H9 (cell line): ENCODE data around the gene PHLDA2. TPM values are rescaled to one million over a fixed set of nuclear protein-coding genes. Genes with fewer than 3 reads are reported as not detected.

ENCODE experiments used
- DNase-seq: peaks from one replicate; pipeline ENCODE4 v3.0.0-alpha.2; 2017
- H2AFZ ChIP-seq: one replicate; pipeline ENCODE4 v1.6.1; 2013; ENCODE audit warnings: mild to moderate bottlenecking, low read length, control low read depth, moderate library complexity
- H2AK5ac ChIP-seq: 2 replicates; pipeline ENCODE4 v1.6.1; 2013; ENCODE audit warnings: low read length, control low read depth, mixed read lengths; ENCODE audit not compliant: insufficient read length
- H2BK120ac ChIP-seq: one replicate; pipeline ENCODE4 v1.6.1; 2013; ENCODE audit warnings: low read depth, mild to moderate bottlenecking, low read length, control low read depth, inconsistent platforms; ENCODE audit not compliant: poor library complexity, severe bottlenecking
- H2BK12ac ChIP-seq: 2 replicates; pipeline ENCODE4 v1.6.1; 2013; ENCODE audit warnings: low read length, control low read depth, mixed read lengths, low read depth; ENCODE audit not compliant: insufficient read length
- H2BK15ac ChIP-seq: 2 replicates; pipeline ENCODE4 v1.6.1; 2013; ENCODE audit warnings: low read depth, low read length, control low read depth
- H2BK20ac ChIP-seq: one replicate; pipeline ENCODE4 v1.6.1; 2013; ENCODE audit warnings: low read depth, mild to moderate bottlenecking, low read length, control low read depth, inconsistent platforms; ENCODE audit not compliant: poor library complexity, severe bottlenecking
- H2BK5ac ChIP-seq: 2 replicates; pipeline ENCODE4 v1.6.1; 2013; ENCODE audit warnings: low read length, control low read depth, mixed read lengths; ENCODE audit not compliant: insufficient read length
- H3K14ac ChIP-seq: 2 replicates; pipeline ENCODE4 v1.6.1; 2013; ENCODE audit warnings: low read length, control low read depth; ENCODE audit not compliant: insufficient read depth
- H3K18ac ChIP-seq: 2 replicates; pipeline ENCODE4 v1.6.1; 2013; ENCODE audit warnings: low read depth, mild to moderate bottlenecking, mixed read lengths, low read length, control low read depth; ENCODE audit not compliant: insufficient read length
- H3K23ac ChIP-seq: 2 replicates; pipeline ENCODE4 v1.6.1; 2013; ENCODE audit warnings: low read length, control low read depth, mixed read lengths, low read depth; ENCODE audit not compliant: insufficient read length
- H3K23me2 ChIP-seq: 2 replicates; pipeline ENCODE4 v1.6.1; 2013; ENCODE audit warnings: low read depth, mild to moderate bottlenecking, mixed read lengths, low read length, control low read depth; ENCODE audit not compliant: insufficient read length, poor library complexity, severe bottlenecking
- H3K27ac ChIP-seq: 2 replicates; pipeline ENCODE4 v1.5.1; 2013; ENCODE audit warnings: low read length, control low read depth, mixed read lengths, low read depth; ENCODE audit not compliant: insufficient read length
- H3K27me3 ChIP-seq: 2 replicates; pipeline ENCODE4 v1.6.1; 2013; ENCODE audit warnings: low read length, control low read depth, inconsistent platforms; ENCODE audit not compliant: insufficient read depth
- H3K4ac ChIP-seq: 2 replicates; pipeline ENCODE4 v1.6.1; 2013; ENCODE audit warnings: low read depth, mild to moderate bottlenecking, control low read depth, inconsistent platforms, low read length, moderate library complexity
- H3K4me1 ChIP-seq: 2 replicates; pipeline ENCODE4 v1.6.1; 2013; ENCODE audit warnings: low read length, control low read depth, inconsistent platforms; ENCODE audit not compliant: insufficient read depth
- H3K4me2 ChIP-seq: 2 replicates; pipeline ENCODE4 v1.6.1; 2013; ENCODE audit warnings: low read length, control low read depth, mixed read lengths; ENCODE audit not compliant: insufficient read length, insufficient read depth
- H3K56ac ChIP-seq: 2 replicates; pipeline ENCODE4 v1.6.1; 2013; ENCODE audit warnings: low read depth, mild to moderate bottlenecking, mixed read lengths, low read length, control low read depth; ENCODE audit not compliant: insufficient read length
- H3K79me1 ChIP-seq: 2 replicates; pipeline ENCODE4 v1.6.1; 2013; ENCODE audit warnings: low read depth, mild to moderate bottlenecking, moderate library complexity, low read length, control low read depth, inconsistent platforms; ENCODE audit not compliant: insufficient read depth, poor library complexity, severe bottlenecking
- H3K79me2 ChIP-seq: 2 replicates; pipeline ENCODE4 v1.6.1; 2013; ENCODE audit warnings: low read length, control low read depth, inconsistent platforms; ENCODE audit not compliant: insufficient read depth
- H3K9ac ChIP-seq: 2 replicates; pipeline ENCODE4 v1.6.1; 2013; ENCODE audit warnings: low read length, control low read depth, mixed read lengths; ENCODE audit not compliant: insufficient read length; ENCODE audit errors: extremely low read depth
- H3K9me3 ChIP-seq: one replicate; pipeline ENCODE4 v1.6.1; 2013; ENCODE audit warnings: low read depth, low read length, inconsistent platforms; ENCODE audit not compliant: control insufficient read depth
- H3T11ph ChIP-seq: one replicate; pipeline ENCODE4 v1.6.1; 2013; ENCODE audit warnings: mild to moderate bottlenecking, low read length, control low read depth, inconsistent platforms
- H4K20me1 ChIP-seq: one replicate; pipeline ENCODE4 v1.6.1; 2013; ENCODE audit not compliant: control insufficient read depth, insufficient read length, insufficient read depth
- H4K5ac ChIP-seq: 2 replicates; pipeline ENCODE4 v1.6.1; 2013; ENCODE audit warnings: low read depth, mild to moderate bottlenecking, mixed read lengths, low read length, control low read depth; ENCODE audit not compliant: insufficient read length
- H4K8ac ChIP-seq: replicated peaks from 2 replicates; pipeline ENCODE4 v1.6.1; 2013; ENCODE audit warnings: low read length, control low read depth, mixed read lengths, low read depth; ENCODE audit not compliant: insufficient read length
- H4K91ac ChIP-seq: 2 replicates; pipeline ENCODE4 v1.6.1; 2013; ENCODE audit warnings: low read depth, mild to moderate bottlenecking, moderate library complexity, mixed read lengths, low read length, control low read depth; ENCODE audit not compliant: insufficient read length
- H3K27ac Mint-ChIP-seq, 3 experiments: 2 replicates in 2 of 3; 3 replicates in 1 of 3; pipeline ENCODE4 v1.8.0; 2020 to 2021; ENCODE audit warnings: mixed read lengths in 3 of 3, mild to moderate bottlenecking in 1 of 3, moderate library complexity in 1 of 3
- H3K27me3 Mint-ChIP-seq: 2 replicates; pipeline ENCODE4 v1.8.0; 2021; ENCODE audit warnings: low read depth, mild to moderate bottlenecking, moderate library complexity, mixed read lengths
- H3K36me3 Mint-ChIP-seq, 3 experiments: 2 replicates in 2 of 3; 3 replicates in 1 of 3; pipeline ENCODE4 v1.8.0; 2020 to 2021; ENCODE audit warnings: low read depth in 3 of 3, mixed read lengths in 3 of 3; ENCODE audit not compliant: insufficient read depth in 1 of 3
- H3K4me1 Mint-ChIP-seq, 2 experiments: 2 replicates each; pipeline ENCODE4 v1.8.0; 2020; ENCODE audit warnings: mixed read lengths in 2 of 2
- H3K4me3 Mint-ChIP-seq, 2 experiments: 2 replicates in 1 of 2; 3 replicates in 1 of 2; pipeline ENCODE4 v1.8.0; 2020 to 2021; ENCODE audit warnings: mild to moderate bottlenecking in 2 of 2, mixed read lengths in 2 of 2, moderate library complexity in 1 of 2
- H3K9me3 Mint-ChIP-seq, 2 experiments: 2 replicates in 1 of 2; 3 replicates in 1 of 2; pipeline ENCODE4 v1.8.0; 2020; ENCODE audit warnings: mild to moderate bottlenecking in 2 of 2, mixed read lengths in 2 of 2, moderate library complexity in 1 of 2
- WGBS: extraction: QIAGEN DNeasy Blood & Tissue Kit; methylation state at CpG from one replicate; pipeline ENCODE4 v1.1.7; 2013; ENCODE audit warnings: missing lambda C conversion rate, low lambda C conversion rate, mixed read lengths; ENCODE audit not compliant: insufficient read length; ENCODE audit errors: extremely low coverage; 5-methylcytosine and 5-hydroxymethylcytosine counted together
- total RNA-seq: library from RNA; stranded (reverse); gene quantifications from 2 replicates; pipeline ENCODE4 v1.2.1, GENCODE V29; 2021
- TF ChIP-seq, protein P1 (sequence below): fragments of 200-600 bp; sonication (generic); conservative IDR thresholded peaks from 3 replicates; pipeline ENCODE4 v1.8.0; 2021; ENCODE audit warnings: antibody characterized with exemption, mild to moderate bottlenecking

Gene PHLDA2
- total RNA-seq, 1 experiment from 2014 or later: 42.8 TPM

DNA sequence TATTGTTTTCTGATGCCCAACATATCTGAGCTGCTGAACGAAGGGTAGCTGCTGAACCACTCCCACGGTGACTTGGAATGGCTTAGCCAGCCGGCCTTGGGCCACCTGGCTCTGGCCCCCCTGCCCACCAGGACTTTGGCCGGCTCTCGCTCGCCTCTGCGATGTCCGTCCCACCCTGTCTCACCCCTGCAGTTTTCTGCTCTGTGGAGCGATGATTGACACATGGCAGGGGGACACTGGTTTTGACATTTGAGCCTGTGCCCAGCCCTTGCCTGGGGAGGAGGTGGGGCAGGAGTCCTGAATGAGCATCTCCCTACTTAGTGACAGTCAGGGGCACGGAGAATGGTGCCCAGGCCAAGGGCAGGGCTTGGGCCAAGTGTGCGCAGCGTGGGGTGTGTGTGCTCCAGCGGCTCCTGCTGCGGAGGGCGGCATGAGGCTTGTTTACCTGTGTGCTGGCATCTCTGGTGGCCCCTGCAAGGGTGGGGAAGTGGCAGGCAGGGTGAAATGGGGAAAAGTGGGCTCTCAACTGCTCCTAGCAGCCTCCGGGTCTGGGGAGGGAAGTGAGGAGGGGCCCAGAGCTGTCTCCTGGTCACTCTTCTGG, 27.9 kb downstream of the PHLDA2 start:
- Histone ChIP-seq H3K79me1 (no peaks in the 10 kb centered on the region), H4K5ac (no peak overlapping the region), H3K79me2 (no peaks in the 10 kb centered on the region), H3K18ac (no peak overlapping the region), H3K4me2 (peak overlapping the region; percentile 68), H2AK5ac (no peak overlapping the region), H3K27ac (no peak overlapping the region), H4K8ac (no peak overlapping the region), H2BK15ac (no peak overlapping the region), H2BK5ac (no peak overlapping the region), H3K14ac (no peak overlapping the region; the same call in 1 of the 2 replicates), H3K23ac (no peak overlapping the region), H3K4ac (no peak overlapping the region), H2BK120ac (no peak overlapping the region), H3K56ac (no peak overlapping the region), H3K9me3 (no peaks in the 10 kb centered on the region), H2BK20ac (no peak overlapping the region), H4K91ac (no peak overlapping the region), H3K9ac (no peak overlapping the region), H3K23me2 (peaks cover 8% of the 10 kb centered on the region), H4K20me1 (peaks cover 3% of the 10 kb centered on the region), H2BK12ac (no peak overlapping the region), H2AFZ (no peak overlapping the region), H3K4me1 (no peaks in the 10 kb centered on the region; the same call in 1 of the 2 replicates), H3K27me3 (no peaks in the 10 kb centered on the region; the same call in 1 of the 2 replicates), H3T11ph (no peak overlapping the region)
- DNase-seq: no peak
- Mint-ChIP-seq H3K27ac (no peak overlapping the region), H3K27me3 (peaks cover 66% of the 10 kb centered on the region), H3K9me3 (peaks cover 6 to 12% of the 10 kb centered on the region in 2 experiments), H3K36me3 (peaks cover 7 to 15% (median 13%) of the 10 kb centered on the region in 3 experiments; a peak in 6 of 7 replicates), H3K4me1 (peaks cover 18 to 29% of the 10 kb centered on the region in 2 experiments), H3K4me3 (peak overlapping the region; percentile 63 to 77)
- TF ChIP-seq, protein P1, sequence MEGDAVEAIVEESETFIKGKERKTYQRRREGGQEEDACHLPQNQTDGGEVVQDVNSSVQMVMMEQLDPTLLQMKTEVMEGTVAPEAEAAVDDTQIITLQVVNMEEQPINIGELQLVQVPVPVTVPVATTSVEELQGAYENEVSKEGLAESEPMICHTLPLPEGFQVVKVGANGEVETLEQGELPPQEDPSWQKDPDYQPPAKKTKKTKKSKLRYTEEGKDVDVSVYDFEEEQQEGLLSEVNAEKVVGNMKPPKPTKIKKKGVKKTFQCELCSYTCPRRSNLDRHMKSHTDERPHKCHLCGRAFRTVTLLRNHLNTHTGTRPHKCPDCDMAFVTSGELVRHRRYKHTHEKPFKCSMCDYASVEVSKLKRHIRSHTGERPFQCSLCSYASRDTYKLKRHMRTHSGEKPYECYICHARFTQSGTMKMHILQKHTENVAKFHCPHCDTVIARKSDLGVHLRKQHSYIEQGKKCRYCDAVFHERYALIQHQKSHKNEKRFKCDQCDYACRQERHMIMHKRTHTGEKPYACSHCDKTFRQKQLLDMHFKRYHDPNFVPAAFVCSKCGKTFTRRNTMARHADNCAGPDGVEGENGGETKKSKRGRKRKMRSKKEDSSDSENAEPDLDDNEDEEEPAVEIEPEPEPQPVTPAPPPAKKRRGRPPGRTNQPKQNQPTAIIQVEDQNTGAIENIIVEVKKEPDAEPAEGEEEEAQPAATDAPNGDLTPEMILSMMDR: no peak
- WGBS: no CpG with 5 or more reads among the region's 16 CpGs
